ENCODE results near the gene MUCL3.
A peak's percentile ranks its signal among the peaks of the same experiment; 100 is the strongest.
"Not testable (repeated sequence)": the region's sequence is repeated elsewhere in the genome, so short reads cannot be mapped to it uniquely, and the experiment has no call there.

MUCL3 gene

GRCh38 chr6:30900863-30901417, 39.8 kb upstream of the MUCL3 start:
- H3K27ac ChIP-seq = peak overlapping the region; percentile 33
- CTCF ChIA-PET = interaction anchor here (0.6 kb wide), 1 partner anchor 163 kb away, joined by 4 read pairs; no protein-coding TSS in a partner anchor
- DNase-seq (ENCODE audit: low spot score) = no peak
- TF ChIP-seq CTCF (conservative IDR thresholded peaks at IDR 0.05; ENCODE audit: low read depth) = no peak
- POLR2A ChIA-PET (ENCODE audit: low non-redundant PET) = no interaction called here

- CTCF ChIA-PET = no interaction called here
- POLR2A ChIA-PET (ENCODE audit: low non-redundant PET) = interaction anchor here (0.6 kb wide), 2 partner anchors 71 to 547 kb away, joined by 3 to 4 read pairs; no protein-coding TSS in a partner anchor
- TF ChIP-seq CTCF (conservative IDR thresholded peaks at IDR 0.05; ENCODE audit: low read depth) = no peak
Measured at GRCh38 chr6:30901436-30901835, 39.3 kb upstream of the MUCL3 start.

GRCh38 chr6:30902196-30902595, 38.6 kb upstream of the MUCL3 start:
- CTCF ChIA-PET = interaction anchor here (0.5 to 0.6 kb wide), 2 partner anchors 153 to 169 kb away, joined by 3 to 5 read pairs; no protein-coding TSS in a partner anchor

More at GRCh38 chr6:30901436-30901835, 39.3 kb upstream of the MUCL3 start:
- DNase-seq (ENCODE audit: low spot score) = no peak
- peak overlapping the region; percentile 33 for H3K27ac ChIP-seq

GRCh38 chr6:30902709-30903108, 38.1 kb upstream of the MUCL3 start:
- TF ChIP-seq CTCF (conservative IDR thresholded peaks at IDR 0.05; ENCODE audit: low read depth) = no peak
- DNase-seq (ENCODE audit: low spot score) = no peak
- POLR2A ChIA-PET (ENCODE audit: low non-redundant PET) = interaction anchor here (1.0 kb wide), 1 partner anchor 10 kb away, joined by 6 read pairs; no protein-coding TSS in a partner anchor
- H3K27ac ChIP-seq = peak overlapping the region; percentile 58
- CTCF ChIA-PET = interaction anchor here (0.5 to 0.7 kb wide), 2 partner anchors 79 to 154 kb away, joined by 3 to 4 read pairs; no protein-coding TSS in a partner anchor

More at GRCh38 chr6:30902196-30902595, 38.6 kb upstream of the MUCL3 start:
- DNase-seq (ENCODE audit: low spot score) = peak; percentile 33
- POLR2A ChIA-PET (ENCODE audit: low non-redundant PET) = interaction anchor here (1.0 kb wide), 1 partner anchor 11 kb away, joined by 6 read pairs; no protein-coding TSS in a partner anchor
- peak overlapping the region; percentile 58 for H3K27ac ChIP-seq

- peak overlapping the region; percentile 13; the same call in 1 of the 2 replicates for H3K27ac ChIP-seq
- POLR2A ChIA-PET (ENCODE audit: low non-redundant PET) = no interaction called here
- no peak for TF ChIP-seq CTCF (conservative IDR thresholded peaks at IDR 0.05; ENCODE audit: low read depth)
- no peak for DNase-seq (ENCODE audit: low spot score)
- CTCF ChIA-PET = interaction anchor here (0.7 kb wide), 1 partner anchor 78 kb away, joined by 4 read pairs; no protein-coding TSS in a partner anchor
Measured at GRCh38 chr6:30903236-30903635, 37.5 kb upstream of the MUCL3 start.

- CTCF ChIA-PET; DNase-seq (ENCODE audit: low spot score): not testable (repeated sequence)
- peak overlapping the region; percentile 69 for H3K27ac ChIP-seq
- POLR2A ChIA-PET (ENCODE audit: low non-redundant PET) = interaction anchor here (0.6 to 0.9 kb wide), 2 partner anchors 21 to 22 kb away, joined by 3 to 5 read pairs; no protein-coding TSS in a partner anchor
Measured at GRCh38 chr6:30907290-30907757, 33.4 kb upstream of the MUCL3 start.

- no peak for TF ChIP-seq CTCF (conservative IDR thresholded peaks at IDR 0.05; ENCODE audit: low read depth)
- ChIA-PET CTCF (no interaction called here), POLR2A (ENCODE audit: low non-redundant PET) (interaction anchor here (0.6 to 0.9 kb wide), 2 partner anchors 22 to 23 kb away, joined by 3 to 5 read pairs; no protein-coding TSS in a partner anchor)
- peak within 1 kb of the TSS; percentile 69 for H3K27ac ChIP-seq
- DNase-seq (ENCODE audit: low spot score) = peak; percentile 93
Measured at GRCh38 chr6:30907758-30908591, 32.8 kb upstream of the MUCL3 start, which contains the start of gene GTF2H4. GTF2H4 (plus strand) TSS chr6:30908207.
